HCT116 (cell line): ENCODE results near the gene IMMP2L. TPM values are rescaled to one million over a fixed set of nuclear protein-coding genes. Genes with fewer than 3 reads are reported as not detected.

Source experiments
- ATAC-seq: fragments of 200-7000 bp; cut with Tn5 transposase; 2 replicates; pipeline ENCODE4 v1.9.1; 2020; ENCODE audit warnings: mild to moderate bottlenecking, moderate library complexity
- BruUV-seq: library from RNA; stranded (reverse); fragments of 400-500 nt; replicated peaks from 2 replicates; lab custom pipeline; 2021; lab: Mats Ljungman, UMichigan
- CTCF ChIA-PET: fragments of 300-600 bp; sonication (Branson Sonifier 250); formaldehyde crosslinking; loops from one replicate; lab custom pipeline; 2021; ENCODE audit warnings: antibody characterized with exemption; lab: Charles Lee
- POLR2A ChIA-PET: fragments of 300-600, 350-600 bp; sonication (Branson Sonifier 250); formaldehyde crosslinking; loops from one replicate; lab custom pipeline; 2021; ENCODE audit warnings: antibody characterized with exemption; lab: Charles Lee
- RAD21 ChIA-PET, 2 experiments: fragments of 300-600 bp; sonication (Branson Sonifier 250); formaldehyde crosslinking; loops; one replicate each; lab custom pipeline; 2023; ENCODE audit warnings: low total read pairs in 2 of 2; ENCODE audit not compliant: uncharacterized antibody in 2 of 2, unreplicated experiment in 2 of 2, low non-redundant PET in 1 of 2; lab: Charles Lee
- DNase-seq: peaks from one replicate; pipeline ENCODE4 v3.0.0-alpha.2; 2010; ENCODE audit warnings: low read depth, low spot score
- H2AFZ ChIP-seq: fragments of 200-600 bp; shearing (Covaris generic), sonication (generic); 2 replicates; pipeline ENCODE4 v1.6.1; 2017; ENCODE audit warnings: low read depth, mixed run types, mixed read lengths, antibody characterized with exemption, low read length; ENCODE audit not compliant: poor library complexity, severe bottlenecking
- H3K27ac ChIP-seq: 2 replicates; pipeline ENCODE4 v1.5.1; 2012; ENCODE audit warnings: low read depth, low read length
- H3K27me3 ChIP-seq: fragments of 200-600 bp; sonication (generic); 2 replicates; pipeline ENCODE4 v1.6.1; 2016; ENCODE audit warnings: mixed run types, low read length, mixed read lengths; ENCODE audit not compliant: insufficient read depth
- H3K36me3 ChIP-seq, 2 experiments: fragments of 200-500 bp in 1 of 2; fragments of 200-600 bp in 1 of 2; sonication (Bioruptor generic) in 1 of 2; sonication (generic) in 1 of 2; 2 replicates each; pipeline versions ENCODE4 v1.5.1 to v1.6.1; 2014 to 2016; ENCODE audit warnings: low read length in 2 of 2, inconsistent platforms in 1 of 2, mixed read lengths in 1 of 2, mixed run types in 1 of 2; ENCODE audit not compliant: insufficient read depth in 2 of 2, control insufficient read depth in 1 of 2
- H3K4me1 ChIP-seq, 2 experiments: fragments of 200-600 bp in 1 of 2; sonication (generic) in 1 of 2; 2 replicates each; pipeline versions ENCODE4 v1.5.1 to v1.6.1; 2012 to 2017; ENCODE audit warnings: low read length in 2 of 2, inconsistent platforms in 1 of 2, mild to moderate bottlenecking in 1 of 2, mixed read lengths in 1 of 2, mixed run types in 1 of 2, moderate library complexity in 1 of 2; ENCODE audit not compliant: insufficient read depth in 2 of 2, control insufficient read depth in 1 of 2
- H3K4me2 ChIP-seq: fragments of 200-600 bp; sonication (generic); 2 replicates; pipeline ENCODE4 v1.6.1; 2017; ENCODE audit warnings: mixed run types, low read length, mixed read lengths
- H3K4me3 ChIP-seq, 2 experiments: fragments of 200-600 bp in 1 of 2; sonication (generic) in 1 of 2; replicated peaks in 1 of 2; 2 replicates each; pipeline ENCODE4 v1.5.1; 2011 to 2016; ENCODE audit warnings: low read length in 2 of 2, control low read depth in 1 of 2, low read depth in 1 of 2, mild to moderate bottlenecking in 1 of 2, mixed read lengths in 1 of 2, mixed run types in 1 of 2
- H3K79me2 ChIP-seq: fragments of 200-600 bp; sonication (generic); 2 replicates; pipeline ENCODE4 v1.6.1; 2017; ENCODE audit warnings: mild to moderate bottlenecking, mixed run types, low read length, moderate library complexity, mixed read lengths; ENCODE audit not compliant: insufficient read depth
- H3K9ac ChIP-seq: fragments of 200-600 bp; sonication (generic); 2 replicates; pipeline ENCODE4 v1.6.1; 2016; ENCODE audit warnings: low read length, mixed read lengths
- H3K9me2 ChIP-seq: fragments of 200-600 bp; sonication (generic), shearing (Covaris generic); 2 replicates; pipeline ENCODE4 v1.6.1; 2017; ENCODE audit warnings: mixed run types, mild to moderate bottlenecking, moderate library complexity; ENCODE audit not compliant: insufficient read depth
- H3K9me3 ChIP-seq, 2 experiments: fragments of 200-500 bp in 1 of 2; fragments of 200-600 bp in 1 of 2; sonication (Bioruptor generic) in 1 of 2; sonication (generic) in 1 of 2; 2 replicates each; pipeline ENCODE4 v1.6.1; 2014 to 2017; ENCODE audit warnings: low read length in 2 of 2, mixed read lengths in 2 of 2, inconsistent platforms in 1 of 2, low read depth in 1 of 2, mild to moderate bottlenecking in 1 of 2, mixed run types in 1 of 2, moderate library complexity in 1 of 2; ENCODE audit not compliant: control insufficient read depth in 1 of 2, insufficient read depth in 1 of 2
- H4K20me1 ChIP-seq: fragments of 200-600 bp; sonication (generic), shearing (Covaris generic); 2 replicates; pipeline ENCODE4 v1.6.1; 2017; ENCODE audit warnings: mixed run types, mild to moderate bottlenecking, moderate library complexity; ENCODE audit not compliant: insufficient read depth
- ATF3 ChIP-seq: IDR thresholded peaks from 2 replicates; pipeline ENCODE4 v1.6.1; 2012
- CBX3 ChIP-seq: IDR thresholded peaks from 2 replicates; pipeline ENCODE4 v1.6.1; 2012; ENCODE audit warnings: low read depth
- CEBPB ChIP-seq: IDR thresholded peaks from 2 replicates; pipeline ENCODE4 v1.6.1; 2012; ENCODE audit warnings: low read depth
- EZH2phosphoT487 ChIP-seq: fragments of 200-600 bp; IDR thresholded peaks from 2 replicates; pipeline ENCODE4 v1.6.1; 2018; ENCODE audit warnings: antibody characterized with exemption, borderline replicate concordance
- FOSL1 ChIP-seq: IDR thresholded peaks from 2 replicates; pipeline ENCODE4 v1.6.1; 2012; ENCODE audit warnings: low read depth
- JUND ChIP-seq: IDR thresholded peaks from 2 replicates; pipeline ENCODE4 v1.6.1; 2012
- REST ChIP-seq: IDR thresholded peaks from 2 replicates; pipeline ENCODE4 v1.6.1; 2012; ENCODE audit warnings: low read depth
- SIN3A ChIP-seq: IDR thresholded peaks from 2 replicates; pipeline ENCODE4 v1.6.1; 2012; ENCODE audit warnings: low read depth
- SP1 ChIP-seq: IDR thresholded peaks from 2 replicates; pipeline ENCODE4 v1.6.1; 2012; ENCODE audit warnings: low read depth
- SRF ChIP-seq: IDR thresholded peaks from 2 replicates; pipeline ENCODE4 v1.6.1; 2012; ENCODE audit warnings: low read depth
- ZFX ChIP-seq: fragments of 450-650 bp; IDR thresholded peaks from 2 replicates; pipeline ENCODE4 v1.6.1; 2017
- intact Hi-C: fragments of 100-400 bp; cut with micrococcal nuclease; formaldehyde crosslinking; loops from 2 replicates; pipeline ENCODE4 v1.10.0; 2022
- total RNA-seq: library from RNA; stranded (reverse); gene quantifications from one replicate; pipeline ENCODE4 v1.2.1, GENCODE V29; 2021; ENCODE audit not compliant: unreplicated experiment

Gene IMMP2L
- total RNA-seq, 1 experiment from 2014 or later = 21.1 TPM

GRCh38 chr7:111232249-111233084, 329.8 kb downstream of the IMMP2L start:
- BruUV-seq = no TSS peak
- Histone ChIP-seq H2AFZ (no peak overlapping the region), H3K36me3 (no peaks in the 10 kb centered on the region), H3K4me2 (peak overlapping the region; percentile 51), H3K27me3 (no peaks in the 10 kb centered on the region)
- RAD21 ChIA-PET = no interaction called here
- TF ChIP-seq SIN3A = no peak
- TF ChIP-seq CBX3 = no peak
- TF ChIP-seq SP1 = 0 out of 2 replicates have a peak, but pooled peaks have one; percentile 15
- TF ChIP-seq ATF3 = 0 out of 2 replicates have a peak, but pooled peaks have one; percentile 19
- TF ChIP-seq EZH2phosphoT487 = no peak
- peak; percentile 50 for TF ChIP-seq FOSL1
- TF ChIP-seq REST = no peak
- no peak for TF ChIP-seq ZFX
- TF ChIP-seq JUND = peak; percentile 31; the same call in 1 of the 2 replicates
- no peak for TF ChIP-seq SRF
- TF ChIP-seq CEBPB = no peak
- TF ChIP-seq, all 23 proteins: peak for 4
- ATAC-seq = peak; percentile 54; the same call in 1 of the 2 replicates
- H3K9me3 ChIP-seq = no peaks in the 10 kb centered on the region
- no peaks in the 10 kb centered on the region for H3K79me2 ChIP-seq
- peak; percentile 12 for DNase-seq
- no peak overlapping the region for H3K9ac ChIP-seq
- no peaks in the 10 kb centered on the region for H3K9me2 ChIP-seq
- ChIA-PET POLR2A (no interaction called here), CTCF (no interaction called here)
- intact Hi-C loops = no loop called here
- no peak overlapping the region for H3K27ac ChIP-seq
- H3K4me3 ChIP-seq = no peak overlapping the region
- H4K20me1 ChIP-seq = no peaks in the 10 kb centered on the region
- H3K4me1 ChIP-seq = peaks cover 0 to 10% of the 10 kb centered on the region in 2 experiments; a peak in 3 of 4 replicates
